Activated CD8-positive, alpha-beta memory T cell treated with anti-CD3 and anti-CD28 coated beads, Interleukin-2, amount 10 ng/mL, durations not matched to agents 7 days and 5 days (primary cell): ENCODE measurements around the gene FA2H. TPM values are rescaled to one million over a fixed set of nuclear protein-coding genes. Genes with fewer than 3 reads are reported as not detected.

Experiments
- ATAC-seq: fragments of 150-1000 bp; cut with Tn5 transposase; one replicate; pipeline ENCODE4 v1.10.0; 2021; ENCODE audit warnings: moderate library complexity
- CTCF ChIA-PET: fragments of 350-600 bp; sonication (Branson Sonifier 250); formaldehyde crosslinking; loops from one replicate; lab custom pipeline; 2021; ENCODE audit warnings: antibody characterized with exemption; lab: Charles Lee
- DNase-seq: peaks from one replicate; pipeline ENCODE4 v3.0.0-alpha.2; 2020
- H3K27ac Mint-ChIP-seq: one replicate; pipeline ENCODE4 v1.8.0; 2021; ENCODE audit warnings: mild to moderate bottlenecking, mixed read lengths
- H3K27me3 Mint-ChIP-seq: one replicate; pipeline ENCODE4 v1.8.0; 2021; ENCODE audit warnings: mixed read lengths
- H3K36me3 Mint-ChIP-seq: one replicate; pipeline ENCODE4 v1.8.0; 2021; ENCODE audit warnings: mild to moderate bottlenecking, mixed read lengths
- H3K4me1 Mint-ChIP-seq: one replicate; pipeline ENCODE4 v1.8.0; 2021; ENCODE audit warnings: mixed read lengths
- H3K4me3 Mint-ChIP-seq: one replicate; pipeline ENCODE4 v1.8.0; 2021; ENCODE audit warnings: mild to moderate bottlenecking, moderate library complexity, mixed read lengths
- H3K9me3 Mint-ChIP-seq: one replicate; pipeline ENCODE4 v1.8.0; 2022; ENCODE audit warnings: low read depth, mixed read lengths
- total RNA-seq, 2 experiments: library from RNA; stranded (reverse); gene quantifications; one replicate each; pipeline ENCODE4 v1.2.3, GENCODE V29; 2021

FA2H gene
- total RNA-seq, 2 experiments from 2014 or later = 0.29 TPM; not detected in 1

DNA sequence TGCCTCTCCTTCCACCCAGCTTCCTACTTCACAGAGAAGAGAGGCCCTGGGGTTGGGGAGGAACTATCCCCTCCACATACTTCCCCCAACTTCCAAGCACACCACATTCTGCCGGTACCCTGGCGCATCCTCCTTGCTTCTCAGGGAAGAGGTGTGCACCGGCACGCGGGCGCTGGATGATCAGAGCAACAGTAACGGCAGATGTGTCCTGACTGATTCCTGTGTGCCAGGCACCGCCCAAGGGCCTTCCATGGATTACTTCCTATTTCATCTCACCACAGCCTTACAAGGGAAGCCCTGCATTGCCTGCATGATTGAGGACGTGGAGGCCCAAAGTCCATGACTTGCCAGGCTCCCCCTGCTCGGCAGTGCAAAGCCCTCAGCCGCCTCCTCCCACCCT lies 52.9 kb downstream of the FA2H start:
- Mint-ChIP-seq H3K4me3 (no peak overlapping the region), H3K36me3 (peaks cover 2% of the 10 kb centered on the region), H3K27me3 (peaks cover 9% of the 10 kb centered on the region), H3K9me3 (peaks cover 3% of the 10 kb centered on the region), H3K4me1 (no peaks in the 10 kb centered on the region), H3K27ac (no peak overlapping the region)
- DNase-seq (no peak), ATAC-seq (no peak)
- CTCF ChIA-PET = interaction anchor here (1.5 kb wide), 1 partner anchor 140 kb away, joined by 4 read pairs; no protein-coding TSS in a partner anchor

GRCh38 chr16:74720579-74720978 lies 54.0 kb downstream of the FA2H start:
- ATAC-seq = no peak
- Mint-ChIP-seq H3K4me1 (no peaks in the 10 kb centered on the region), H3K27me3 (peaks cover 9% of the 10 kb centered on the region), H3K4me3 (no peak overlapping the region), H3K36me3 (no peaks in the 10 kb centered on the region), H3K9me3 (no peaks in the 10 kb centered on the region), H3K27ac (no peak overlapping the region)
- no peak for DNase-seq
- CTCF ChIA-PET = interaction anchor here (1.5 kb wide), 1 partner anchor 142 kb away, joined by 4 read pairs; no protein-coding TSS in a partner anchor

DNA sequence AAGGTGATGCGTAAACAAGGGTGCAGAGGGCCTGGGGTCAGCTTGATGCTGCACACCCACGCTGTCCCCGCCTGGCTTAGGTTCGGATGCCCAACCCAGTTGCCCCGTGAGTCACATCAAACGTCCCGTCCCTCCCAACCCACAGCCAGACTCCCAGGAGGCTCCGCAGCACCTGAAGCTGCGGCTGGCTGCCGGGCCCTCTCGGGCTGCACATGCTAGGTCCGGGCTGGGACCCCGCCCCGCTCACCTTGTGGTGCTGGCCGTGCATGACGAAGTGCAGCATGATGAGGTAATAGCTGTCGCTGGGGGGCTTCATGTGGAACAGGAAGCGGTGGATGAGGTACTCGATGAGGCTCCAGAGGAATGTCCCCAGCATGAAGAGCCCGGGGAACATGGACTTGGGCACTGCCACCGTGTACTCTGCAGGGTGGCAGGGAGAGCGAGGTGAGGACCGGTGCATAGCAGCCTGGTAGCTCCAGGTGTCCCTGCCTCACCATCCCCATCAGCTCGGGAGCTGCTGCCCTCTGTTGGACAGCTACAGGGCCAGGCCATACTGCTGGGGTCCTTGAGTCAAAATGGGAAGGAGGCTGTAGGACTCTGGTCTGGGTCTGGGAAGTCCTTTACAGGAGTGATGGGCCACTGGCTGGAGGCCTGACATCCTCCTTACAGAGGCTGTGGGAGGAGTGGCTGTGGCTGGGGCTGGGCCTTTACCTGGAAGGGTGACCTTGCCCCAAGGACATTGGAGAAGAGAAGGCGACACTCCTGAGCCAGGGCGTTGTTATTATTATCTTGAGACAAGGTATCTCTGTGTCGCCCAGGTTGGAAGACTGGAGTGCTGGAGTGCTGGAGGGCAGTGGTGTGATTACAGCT lies 55.6 kb downstream of the FA2H start:
- ATAC-seq = no peak

DNA sequence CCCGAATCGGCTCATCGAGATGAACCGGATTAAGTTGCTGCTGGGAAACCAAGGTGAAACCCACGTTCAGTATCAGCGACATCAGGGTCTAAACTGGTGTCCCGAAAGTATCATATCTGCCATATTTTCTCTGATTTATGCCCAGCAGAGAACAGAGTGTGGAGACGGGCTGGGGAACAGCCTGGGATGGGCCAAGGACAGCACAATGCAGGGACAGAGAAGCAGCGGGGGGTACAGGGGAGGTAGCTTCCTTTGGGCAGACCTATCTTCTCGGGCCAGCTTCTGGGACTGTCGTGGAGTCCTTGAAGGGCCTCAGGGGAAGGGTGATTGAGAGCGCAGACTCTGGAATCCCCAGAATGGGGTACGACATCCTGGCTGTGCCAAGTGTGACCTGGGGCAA lies 56.5 kb downstream of the FA2H start:
- ATAC-seq (no peak), DNase-seq (no peak)
- Mint-ChIP-seq H3K4me3 (no peak overlapping the region), H3K27me3 (peaks cover 6% of the 10 kb centered on the region), H3K27ac (no peak overlapping the region), H3K4me1 (no peaks in the 10 kb centered on the region), H3K36me3 (no peaks in the 10 kb centered on the region), H3K9me3 (no peaks in the 10 kb centered on the region)
- CTCF ChIA-PET = interaction anchor here (1.2 to 1.3 kb wide), 2 partner anchors 9 to 13 kb away, joined by 4 to 5 read pairs; no protein-coding TSS in a partner anchor

More for the DNA sequence above, 55.6 kb downstream of the FA2H start:
- Mint-ChIP-seq H3K9me3 (no peaks in the 10 kb centered on the region), H3K27ac (no peak overlapping the region), H3K4me1 (no peaks in the 10 kb centered on the region), H3K36me3 (no peaks in the 10 kb centered on the region), H3K4me3 (no peak overlapping the region), H3K27me3 (peaks cover 9% of the 10 kb centered on the region)
- no peak for DNase-seq
- CTCF ChIA-PET = interaction anchor here (1.2 kb wide), 1 partner anchor 12 kb away, joined by 5 read pairs; no protein-coding TSS in a partner anchor

DNA sequence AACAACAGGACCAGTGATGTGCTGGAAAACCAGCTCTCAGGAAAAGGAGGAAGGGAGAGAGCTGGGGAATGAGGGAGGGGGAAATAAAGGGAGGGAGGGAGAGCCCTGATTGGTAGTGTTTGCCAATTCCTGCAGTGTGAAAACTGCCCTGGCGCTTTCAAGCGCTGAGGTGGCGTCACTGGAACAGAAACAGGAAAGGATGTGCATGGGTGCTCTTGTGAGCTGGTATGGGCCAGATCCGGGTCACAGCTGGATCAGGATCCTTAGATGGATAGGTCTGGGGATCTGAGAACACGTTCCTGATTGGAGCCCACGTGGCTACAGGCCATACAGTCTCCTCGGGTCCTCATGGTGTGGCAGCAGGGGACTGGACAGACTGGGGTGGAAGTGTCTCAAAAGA lies 57.3 kb downstream of the FA2H start:
- CTCF ChIA-PET = interaction anchor here (1.3 kb wide), 1 partner anchor 9 kb away, joined by 4 read pairs; no protein-coding TSS in a partner anchor
- no peak for ATAC-seq

GRCh38 chr16:74716355-74716754 lies 58.3 kb downstream of the FA2H start:
- H3K4me3 Mint-ChIP-seq = no peak overlapping the region
- no peaks in the 10 kb centered on the region for H3K4me1 Mint-ChIP-seq
- ATAC-seq (no peak), DNase-seq (no peak)
- CTCF ChIA-PET = no interaction called here
- no peaks in the 10 kb centered on the region for H3K36me3 Mint-ChIP-seq
- peaks cover 5% of the 10 kb centered on the region for H3K27me3 Mint-ChIP-seq
- no peaks in the 10 kb centered on the region for H3K9me3 Mint-ChIP-seq
- H3K27ac Mint-ChIP-seq = no peak overlapping the region

More for the DNA sequence above, 57.3 kb downstream of the FA2H start:
- Mint-ChIP-seq H3K4me1 (no peaks in the 10 kb centered on the region), H3K9me3 (no peaks in the 10 kb centered on the region), H3K27ac (no peak overlapping the region), H3K36me3 (no peaks in the 10 kb centered on the region), H3K4me3 (no peak overlapping the region), H3K27me3 (peaks cover 6% of the 10 kb centered on the region)
- no peak for DNase-seq

GRCh38 chr16:74713876-74714275 lies 60.7 kb downstream of the FA2H start:
- H3K36me3 Mint-ChIP-seq = no peaks in the 10 kb centered on the region
- no peak overlapping the region for H3K27ac Mint-ChIP-seq
- H3K4me3 Mint-ChIP-seq = no peak overlapping the region
- no peaks in the 10 kb centered on the region for H3K9me3 Mint-ChIP-seq
- peaks cover 5% of the 10 kb centered on the region for H3K4me1 Mint-ChIP-seq
- CTCF ChIA-PET = interaction anchor here (2.3 kb wide), 1 partner anchor 13 kb away, joined by 6 read pairs; the partner anchor contains the start of gene MLKL
- H3K27me3 Mint-ChIP-seq = no peaks in the 10 kb centered on the region
- DNase-seq (no peak), ATAC-seq (no peak)

DNA sequence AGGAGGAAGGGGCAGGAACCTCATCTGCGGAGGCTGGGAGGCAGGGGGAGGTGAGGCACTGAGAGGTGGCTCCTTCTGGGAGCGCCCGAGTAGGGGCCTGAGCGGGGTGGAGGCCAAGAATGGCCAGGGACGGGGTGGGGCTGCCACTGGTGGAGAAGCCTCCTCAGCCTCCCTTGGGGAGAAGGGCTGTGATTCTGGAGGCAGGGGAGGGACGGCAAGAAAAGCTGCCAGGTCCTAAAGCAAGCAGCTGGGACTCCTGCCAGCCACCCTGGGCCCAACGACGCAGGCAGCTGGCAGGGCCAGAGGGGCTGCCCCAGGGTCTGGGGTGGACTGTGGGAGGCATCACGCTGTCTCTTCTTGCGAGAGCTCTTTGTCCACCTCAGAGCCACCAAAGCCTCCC lies 61.3 kb downstream of the FA2H start:
- no peak overlapping the region for H3K27ac Mint-ChIP-seq
- ATAC-seq (no peak), DNase-seq (no peak)
- H3K27me3 Mint-ChIP-seq = peaks cover under 1% of the 10 kb centered on the region
- H3K4me1 Mint-ChIP-seq = peaks cover 5% of the 10 kb centered on the region
- H3K4me3 Mint-ChIP-seq = no peak overlapping the region
- no peaks in the 10 kb centered on the region for H3K9me3 Mint-ChIP-seq
- CTCF ChIA-PET = interaction anchor here (1.0 to 3.7 kb wide), 3 partner anchors 12 to 398 kb away, joined by 3 to 25 read pairs (median 6); partner anchors contain the start of gene MLKL
- H3K36me3 Mint-ChIP-seq = no peaks in the 10 kb centered on the region

- DNase-seq (no peak), ATAC-seq (no peak)
- peaks cover 5% of the 10 kb centered on the region for H3K4me1 Mint-ChIP-seq
- H3K36me3 Mint-ChIP-seq = no peaks in the 10 kb centered on the region
- H3K27me3 Mint-ChIP-seq = peaks cover 3% of the 10 kb centered on the region
- no peaks in the 10 kb centered on the region for H3K9me3 Mint-ChIP-seq
- no peak overlapping the region for H3K27ac Mint-ChIP-seq
- CTCF ChIA-PET = interaction anchor here (0.9 to 3.7 kb wide), 7 partner anchors 11 to 363 kb away, joined by 3 to 25 read pairs (median 4); no protein-coding TSS in a partner anchor
- no peak overlapping the region for H3K4me3 Mint-ChIP-seq
These were observed 62.7 kb downstream of the FA2H start for GRCh38 chr16:74711938-74712337.

- H3K27me3 Mint-ChIP-seq = peaks cover 3% of the 10 kb centered on the region
- DNase-seq = no peak
- ATAC-seq = no peak
- H3K9me3 Mint-ChIP-seq = no peaks in the 10 kb centered on the region
- CTCF ChIA-PET = interaction anchor here (0.6 to 3.7 kb wide), 5 partner anchors 10 to 401 kb away, joined by 3 to 25 read pairs (median 3); no protein-coding TSS in a partner anchor
- H3K4me1 Mint-ChIP-seq = peaks cover 6% of the 10 kb centered on the region
- H3K36me3 Mint-ChIP-seq = no peaks in the 10 kb centered on the region
- no peak overlapping the region for H3K4me3 Mint-ChIP-seq
- no peak overlapping the region for H3K27ac Mint-ChIP-seq
These were observed 64.2 kb downstream of the FA2H start for GRCh38 chr16:74710401-74710800.

DNA sequence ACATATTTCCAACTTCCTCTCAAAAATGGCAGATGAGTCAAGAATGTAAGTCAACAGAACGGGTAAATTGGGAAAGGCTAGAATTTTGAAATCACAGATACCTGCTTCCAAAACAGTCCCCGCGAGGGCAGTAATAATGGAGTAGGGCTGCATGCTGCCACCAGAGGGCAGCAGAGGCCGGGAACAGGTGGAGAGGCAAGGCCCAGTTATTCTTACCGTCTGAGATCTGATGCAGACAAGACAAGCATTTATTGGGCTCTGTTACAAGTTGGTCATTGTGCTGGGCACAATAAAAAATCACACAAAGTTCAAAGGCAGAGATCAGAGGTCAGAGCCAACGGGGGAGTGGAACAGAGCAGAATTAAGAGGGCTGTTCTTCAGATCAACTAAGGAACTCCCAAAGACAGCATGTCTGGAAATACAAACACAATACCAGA lies 65.2 kb downstream of the FA2H start:
- peak; percentile 99 for ATAC-seq
- Mint-ChIP-seq H3K27ac (no peak overlapping the region), H3K36me3 (no peaks in the 10 kb centered on the region), H3K4me3 (no peak overlapping the region), H3K27me3 (peaks cover 3% of the 10 kb centered on the region), H3K9me3 (no peaks in the 10 kb centered on the region), H3K4me1 (peaks cover 11% of the 10 kb centered on the region)
- CTCF ChIA-PET = interaction anchor here (0.6 to 3.7 kb wide), 4 partner anchors 8 to 153 kb away, joined by 3 to 25 read pairs (median 4); partner anchors contain the start of gene MLKL
- peak; percentile 85 for DNase-seq

GRCh38 chr16:74700438-74701225 lies 74.0 kb downstream of the FA2H start, which contains the start of gene MLKL:
TSS of gene MLKL (minus strand) at chr16:74700862. CDS start at chr16:74695757, 5,105 bp downstream.
- Mint-ChIP-seq H3K27ac (peak within 1 kb of the TSS; percentile 100), H3K36me3 (peaks cover 22% of the 10 kb centered on the region), H3K9me3 (no peaks in the 10 kb centered on the region), H3K4me3 (peak within 1 kb of the TSS; percentile 96), H3K4me1 (peaks cover 57% of the 10 kb centered on the region), H3K27me3 (no peaks in the 10 kb centered on the region)
- CTCF ChIA-PET = interaction anchor here (0.6 to 2.3 kb wide), 9 partner anchors 7 to 444 kb away, joined by 3 to 12 read pairs (median 3); no protein-coding TSS in a partner anchor
- peak; percentile 75 for ATAC-seq
- DNase-seq = peak; percentile 79
